ELF-1 (cell line): ENCODE results near the gene GLT6D1.

Experiments used
- DNase-seq: peaks from one replicate; pipeline ENCODE4 v3.0.0-alpha.2; 2016; ENCODE audit warnings: low read depth, low spot score

Gene GLT6D1

GRCh38 chr9:135622415-135623020, 16.8 kb downstream of the GLT6D1 start:
- no peak for DNase-seq

- no peak for DNase-seq
Observed at GRCh38 chr9:135620558-135620957, 18.8 kb downstream of the GLT6D1 start.

- no peak for DNase-seq
Observed at GRCh38 chr9:135619599-135619886, 19.8 kb downstream of the GLT6D1 start.

- no peak for DNase-seq
Observed at GRCh38 chr9:135618866-135619598, 20.3 kb downstream of the GLT6D1 start.

- no peak for DNase-seq
Observed at GRCh38 chr9:135617991-135618411, 21.3 kb downstream of the GLT6D1 start.

- DNase-seq: no peak
Observed at GRCh38 chr9:135617538-135617900, 21.8 kb downstream of the GLT6D1 start.

GRCh38 chr9:135616619-135617537, 22.5 kb downstream of the GLT6D1 start:
- DNase-seq: no peak

- DNase-seq: peak; percentile 23
Observed at GRCh38 chr9:135615666-135616618, 23.4 kb downstream of the GLT6D1 start.

- no peak for DNase-seq
Observed at GRCh38 chr9:135614821-135615665, 24.3 kb downstream of the GLT6D1 start.

GRCh38 chr9:135613946-135614805, 25.2 kb downstream of the GLT6D1 start:
- no peak for DNase-seq

- no peak for DNase-seq
Observed at GRCh38 chr9:135612981-135613910, 26.1 kb downstream of the GLT6D1 start.

GRCh38 chr9:135612437-135612836, 26.9 kb downstream of the GLT6D1 start:
- no peak for DNase-seq

GRCh38 chr9:135611875-135612209, 27.5 kb downstream of the GLT6D1 start:
- DNase-seq: no peak

- no peak for DNase-seq
Observed at GRCh38 chr9:135611142-135611874, 28.0 kb downstream of the GLT6D1 start.

GRCh38 chr9:135610290-135611141, 28.8 kb downstream of the GLT6D1 start:
- DNase-seq: no peak

- DNase-seq: no peak
Observed at GRCh38 chr9:135609366-135609955, 29.9 kb downstream of the GLT6D1 start.

GRCh38 chr9:135608999-135609317, 30.4 kb downstream of the GLT6D1 start:
- DNase-seq: no peak
